K562 (cell line): Measurements from ENCODE around the gene SPAG9. TPM values are rescaled to one million over a fixed set of nuclear protein-coding genes. Genes with fewer than 3 reads are reported as not detected.
A peak's percentile ranks its signal among the peaks of the same experiment; 100 is the strongest.

Experiments used
- ATAC-seq: fragments of 200-7000 bp; cut with Tn5 transposase; 3 replicates; pipeline ENCODE4 v1.9.1; 2020; ENCODE audit warnings: moderate library complexity
- BruUV-seq: library from RNA; stranded (reverse); fragments of 400-500 nt; replicated peaks from 2 replicates; lab custom pipeline; 2021; lab: Mats Ljungman, UMichigan
- CTCF ChIA-PET: fragments of 300-600 bp; formaldehyde crosslinking; extraction: SDS; loops from one replicate; lab custom pipeline; 2021; ENCODE audit warnings: low intra/inter-chr PET ratio; lab: Yijun Ruan, JAX
- POLR2A ChIA-PET: fragments of 300-600, 350-650 bp; sonication (Branson Sonifier 250); formaldehyde crosslinking; extraction: SDS; loops from one replicate; lab custom pipeline; 2021; ENCODE audit warnings: antibody characterized with exemption, inconsistent platforms; lab: Yijun Ruan, JAX
- DNase-seq, 4 experiments: peaks; one replicate each; pipeline versions ENCODE4 v3.0.0 to v3.0.0-alpha.2; 2011 to 2018; ENCODE audit warnings: low spot score in 3 of 4, mixed read lengths in 3 of 4; ENCODE audit errors: extremely low read depth in 1 of 4
- FAIRE-seq: peaks from 2 replicates; lab custom pipeline; 2011; peaks lifted over from hg19 to GRCh38; lab: Jason Lieb, UNC
- H2AFZ ChIP-seq: 2 replicates; pipeline ENCODE4 v1.6.0; 2011; ENCODE audit warnings: low read depth, low read length, control low read depth, inconsistent platforms
- H3K27ac ChIP-seq: fragments of 200-600 bp; 3 replicates; pipeline ENCODE4 v1.8.0; 2011; ENCODE audit warnings: low read depth, mild to moderate bottlenecking, control low read depth, inconsistent platforms, low read length, moderate library complexity, mixed read lengths; ENCODE audit errors: extremely low read depth
- H3K27me3 ChIP-seq, 2 experiments: fragments of 300-600 bp in 1 of 2; 2 replicates in 1 of 2; 3 replicates in 1 of 2; pipeline versions ENCODE4 v1.6.0 to v1.8.0; 2011; ENCODE audit warnings: inconsistent platforms in 2 of 2, low read length in 2 of 2, mild to moderate bottlenecking in 1 of 2, mixed read lengths in 1 of 2, moderate library complexity in 1 of 2; ENCODE audit not compliant: control insufficient read depth in 2 of 2, insufficient read depth in 2 of 2
- H3K36me3 ChIP-seq: fragments of 300-600 bp; 3 replicates; pipeline ENCODE4 v1.8.0; 2011; ENCODE audit warnings: mild to moderate bottlenecking, low read length, inconsistent platforms; ENCODE audit not compliant: control insufficient read depth, insufficient read depth
- H3K4me1 ChIP-seq, 2 experiments: fragments of 200-600 bp in 1 of 2; replicated peaks in 1 of 2; 2 replicates in 1 of 2; 3 replicates in 1 of 2; pipeline versions ENCODE4 v1.5.1 to v1.8.0; 2011; ENCODE audit warnings: inconsistent platforms in 2 of 2, low read length in 2 of 2, mild to moderate bottlenecking in 1 of 2, mixed read lengths in 1 of 2, moderate library complexity in 1 of 2; ENCODE audit not compliant: control insufficient read depth in 2 of 2, insufficient read depth in 2 of 2
- H3K4me2 ChIP-seq: 2 replicates; pipeline ENCODE4 v1.6.1; 2011; ENCODE audit warnings: low read length, control low read depth, inconsistent platforms, mixed read lengths; ENCODE audit not compliant: insufficient read depth
- H3K4me3 ChIP-seq: fragments of 200-600 bp; sonication (generic), shearing (Covaris generic); 2 replicates; pipeline ENCODE4 v1.5.1; 2016; ENCODE audit warnings: control low read depth, inconsistent platforms
- H3K79me2 ChIP-seq: fragments of 200-600 bp; 3 replicates; pipeline ENCODE4 v1.8.0; 2011; ENCODE audit warnings: low read length, inconsistent platforms; ENCODE audit not compliant: control insufficient read depth, insufficient read depth
- H3K9ac ChIP-seq, 2 experiments: 2 replicates each; pipeline versions ENCODE4 v1.6.0 to v1.6.1; 2011; ENCODE audit warnings: low read depth in 2 of 2, low read length in 2 of 2, control low read depth in 1 of 2, inconsistent platforms in 1 of 2, mild to moderate bottlenecking in 1 of 2, mixed read lengths in 1 of 2; ENCODE audit not compliant: insufficient read depth in 1 of 2
- H3K9me1 ChIP-seq: one replicate; pipeline ENCODE4 v1.6.0; 2011; ENCODE audit warnings: inconsistent platforms, mild to moderate bottlenecking, low read length, moderate library complexity; ENCODE audit not compliant: control insufficient read depth, insufficient read depth
- H3K9me3 ChIP-seq: replicated peaks from 2 replicates; pipeline ENCODE4 v1.5.1; 2011; ENCODE audit warnings: low read depth, low read length, inconsistent platforms; ENCODE audit not compliant: control insufficient read depth, insufficient read depth
- H4K20me1 ChIP-seq: replicated peaks from 2 replicates; pipeline ENCODE4 v1.6.1; 2011; ENCODE audit warnings: low read length, inconsistent platforms, mixed read lengths; ENCODE audit not compliant: control insufficient read depth, insufficient read depth
- TCF7 ChIP-seq: sonication (generic); IDR thresholded peaks from 2 replicates; pipeline ENCODE4 v1.6.1; 2016; ENCODE audit warnings: antibody characterized with exemption, borderline replicate concordance
- WGBS: fragments of 100-300 bp; shearing (Covaris generic); methylation state at CpG from one replicate; pipeline ENCODE4 v1.1.6; 2016; ENCODE audit warnings: low coverage, mixed read lengths; ENCODE audit not compliant: insufficient coverage; ENCODE audit errors: missing lambda C conversion rate; 5-methylcytosine and 5-hydroxymethylcytosine counted together
- in situ Hi-C: fragments of 300-500 bp; cut with MboI; formaldehyde crosslinking; loops from 4 replicates; pipeline ENCODE4 v1.15.0; 2018; ENCODE audit warnings: inconsistent platforms, mixed read lengths
- intact Hi-C: fragments of 100-400 bp; cut with micrococcal nuclease; formaldehyde crosslinking; loops from 2 replicates; pipeline ENCODE4 v1.14.2; 2022
- polyA plus RNA-seq, 8 experiments: library from polyadenylated mRNA; depleted of rRNA in 4 of 8; stranded (reverse) in 5 of 8; unstranded in 3 of 8; fragments of >200 nt; fragmentation: Nextera tagmentation in 2 of 8; fragmentation: Illumina TruSeq in 1 of 8; extraction: Ambion mirVana in 2 of 8; extraction: Trizol in 1 of 8; gene quantifications; 2 replicates each; pipeline versions ENCODE4 v1.2.1 to v1.2.3, GENCODE V29; 2011 to 2014; ENCODE audit warnings: inconsistent platforms in 1 of 8, missing spikeins in 1 of 8
- total RNA-seq, 7 experiments: library from RNA; depleted of rRNA in 6 of 7; stranded (reverse); fragments of >200 nt in 6 of 7; fragmentation: Illumina TruSeq in 2 of 7; extraction: Trizol in 2 of 7; gene quantifications; 2 replicates each; pipeline versions ENCODE4 v1.2.1 to v1.2.3, GENCODE V29; 2011 to 2021; ENCODE audit warnings: low replicate concordance in 1 of 7
- TF ChIP-seq, protein P1 (sequence below): sonication (generic); formaldehyde crosslinking; IDR thresholded peaks from 2 replicates; pipeline ENCODE4 v1.8.0; 2023; ENCODE audit warnings: missing genetic modification reagents, mild to moderate bottlenecking, borderline replicate concordance
- TF ChIP-seq, protein P2 (sequence below): fragments of 450-650 bp; IDR thresholded peaks from 2 replicates; pipeline ENCODE4 v1.6.1; 2016; ENCODE audit warnings: low read depth, mild to moderate bottlenecking, moderate library complexity
- TF ChIP-seq, protein P3 (sequence below), 2 experiments: IDR thresholded peaks in 1 of 2; conservative IDR thresholded peaks in 1 of 2; 2 replicates each; pipeline ENCODE4 v1.6.1; 2016; ENCODE audit warnings: low read depth in 2 of 2, mild to moderate bottlenecking in 1 of 2, missing compliant biosample characterization in 1 of 2, missing genetic modification characterization in 1 of 2, moderate library complexity in 1 of 2

Gene SPAG9
- total and polyA plus RNA-seq, 9 of the 15 experiments (the other 6 are each of a cell fraction or from before 2014, with no cell fraction given), result 12.2 to 99.2 (median 58.2) TPM

DNA sequence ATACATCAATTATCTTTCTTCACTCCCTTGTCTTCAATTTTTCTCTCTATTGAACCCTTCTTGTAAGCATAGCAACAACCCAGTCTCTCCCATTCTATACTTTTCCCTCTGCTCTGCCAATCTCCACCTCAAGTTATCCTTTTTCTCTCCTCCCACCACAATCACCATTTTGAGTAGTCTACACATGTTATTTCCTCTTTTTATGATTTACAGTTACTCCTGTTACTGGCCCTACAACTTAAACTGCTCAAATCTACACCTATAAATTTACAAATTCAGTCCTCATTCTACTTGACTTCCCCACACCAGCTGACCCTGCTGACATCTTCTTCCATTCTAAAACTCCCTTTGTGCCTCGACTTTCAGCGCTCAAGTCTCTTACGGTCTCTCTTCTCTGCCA, 84.6 kb downstream of the SPAG9 start:
- H3K36me3 ChIP-seq, result peaks cover 70% of the 10 kb centered on the region
- H3K79me2 ChIP-seq, result no peaks in the 10 kb centered on the region
- ATAC-seq, result no peak
- POLR2A ChIA-PET, result interaction anchor here (1.4 kb wide), 1 partner anchor 10 kb away, joined by 3 read pairs; no protein-coding TSS in a partner anchor
- no peaks in the 10 kb centered on the region for H3K27me3 ChIP-seq
- CTCF ChIA-PET, result no interaction called here
- in situ Hi-C loops (no loop called here), intact Hi-C loops (no loop called here)
- FAIRE-seq, result no peak
- H3K9ac ChIP-seq, result no peak overlapping the region
- H3K4me3 ChIP-seq, result no peak overlapping the region
- no peaks in the 10 kb centered on the region for H3K4me1 ChIP-seq
- no peak overlapping the region for H3K4me2 ChIP-seq
- H4K20me1 ChIP-seq, result no peaks in the 10 kb centered on the region
- no peaks in the 10 kb centered on the region for H3K9me1 ChIP-seq
- peak overlapping the region; percentile 16; the same call in 1 of the 3 replicates for H3K27ac ChIP-seq
- no TSS peak for BruUV-seq
- H2AFZ ChIP-seq, result no peak overlapping the region
- H3K9me3 ChIP-seq, result no peaks in the 10 kb centered on the region
- no peak for DNase-seq
- WGBS, result 100% methylated on average over 2 of the region's 3 CpGs
- TF ChIP-seq, protein P1, sequence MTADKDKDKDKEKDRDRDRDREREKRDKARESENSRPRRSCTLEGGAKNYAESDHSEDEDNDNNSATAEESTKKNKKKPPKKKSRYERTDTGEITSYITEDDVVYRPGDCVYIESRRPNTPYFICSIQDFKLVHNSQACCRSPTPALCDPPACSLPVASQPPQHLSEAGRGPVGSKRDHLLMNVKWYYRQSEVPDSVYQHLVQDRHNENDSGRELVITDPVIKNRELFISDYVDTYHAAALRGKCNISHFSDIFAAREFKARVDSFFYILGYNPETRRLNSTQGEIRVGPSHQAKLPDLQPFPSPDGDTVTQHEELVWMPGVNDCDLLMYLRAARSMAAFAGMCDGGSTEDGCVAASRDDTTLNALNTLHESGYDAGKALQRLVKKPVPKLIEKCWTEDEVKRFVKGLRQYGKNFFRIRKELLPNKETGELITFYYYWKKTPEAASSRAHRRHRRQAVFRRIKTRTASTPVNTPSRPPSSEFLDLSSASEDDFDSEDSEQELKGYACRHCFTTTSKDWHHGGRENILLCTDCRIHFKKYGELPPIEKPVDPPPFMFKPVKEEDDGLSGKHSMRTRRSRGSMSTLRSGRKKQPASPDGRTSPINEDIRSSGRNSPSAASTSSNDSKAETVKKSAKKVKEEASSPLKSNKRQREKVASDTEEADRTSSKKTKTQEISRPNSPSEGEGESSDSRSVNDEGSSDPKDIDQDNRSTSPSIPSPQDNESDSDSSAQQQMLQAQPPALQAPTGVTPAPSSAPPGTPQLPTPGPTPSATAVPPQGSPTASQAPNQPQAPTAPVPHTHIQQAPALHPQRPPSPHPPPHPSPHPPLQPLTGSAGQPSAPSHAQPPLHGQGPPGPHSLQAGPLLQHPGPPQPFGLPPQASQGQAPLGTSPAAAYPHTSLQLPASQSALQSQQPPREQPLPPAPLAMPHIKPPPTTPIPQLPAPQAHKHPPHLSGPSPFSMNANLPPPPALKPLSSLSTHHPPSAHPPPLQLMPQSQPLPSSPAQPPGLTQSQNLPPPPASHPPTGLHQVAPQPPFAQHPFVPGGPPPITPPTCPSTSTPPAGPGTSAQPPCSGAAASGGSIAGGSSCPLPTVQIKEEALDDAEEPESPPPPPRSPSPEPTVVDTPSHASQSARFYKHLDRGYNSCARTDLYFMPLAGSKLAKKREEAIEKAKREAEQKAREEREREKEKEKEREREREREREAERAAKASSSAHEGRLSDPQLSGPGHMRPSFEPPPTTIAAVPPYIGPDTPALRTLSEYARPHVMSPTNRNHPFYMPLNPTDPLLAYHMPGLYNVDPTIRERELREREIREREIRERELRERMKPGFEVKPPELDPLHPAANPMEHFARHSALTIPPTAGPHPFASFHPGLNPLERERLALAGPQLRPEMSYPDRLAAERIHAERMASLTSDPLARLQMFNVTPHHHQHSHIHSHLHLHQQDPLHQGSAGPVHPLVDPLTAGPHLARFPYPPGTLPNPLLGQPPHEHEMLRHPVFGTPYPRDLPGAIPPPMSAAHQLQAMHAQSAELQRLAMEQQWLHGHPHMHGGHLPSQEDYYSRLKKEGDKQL (CRISPR knock-in tag), result no peak
- TF ChIP-seq, protein P2, sequence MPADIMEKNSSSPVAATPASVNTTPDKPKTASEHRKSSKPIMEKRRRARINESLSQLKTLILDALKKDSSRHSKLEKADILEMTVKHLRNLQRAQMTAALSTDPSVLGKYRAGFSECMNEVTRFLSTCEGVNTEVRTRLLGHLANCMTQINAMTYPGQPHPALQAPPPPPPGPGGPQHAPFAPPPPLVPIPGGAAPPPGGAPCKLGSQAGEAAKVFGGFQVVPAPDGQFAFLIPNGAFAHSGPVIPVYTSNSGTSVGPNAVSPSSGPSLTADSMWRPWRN, result no peak
- TF ChIP-seq TCF7, result no peak
- TF ChIP-seq, protein P3, sequence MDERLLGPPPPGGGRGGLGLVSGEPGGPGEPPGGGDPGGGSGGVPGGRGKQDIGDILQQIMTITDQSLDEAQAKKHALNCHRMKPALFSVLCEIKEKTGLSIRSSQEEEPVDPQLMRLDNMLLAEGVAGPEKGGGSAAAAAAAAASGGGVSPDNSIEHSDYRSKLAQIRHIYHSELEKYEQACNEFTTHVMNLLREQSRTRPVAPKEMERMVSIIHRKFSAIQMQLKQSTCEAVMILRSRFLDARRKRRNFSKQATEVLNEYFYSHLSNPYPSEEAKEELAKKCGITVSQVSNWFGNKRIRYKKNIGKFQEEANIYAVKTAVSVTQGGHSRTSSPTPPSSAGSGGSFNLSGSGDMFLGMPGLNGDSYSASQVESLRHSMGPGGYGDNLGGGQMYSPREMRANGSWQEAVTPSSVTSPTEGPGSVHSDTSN (CRISPR knock-in tag; IDR thresholded peaks at IDR 0.05; ENCODE audit: low read depth), result no peak
- TF ChIP-seq, protein P3 (tag; conservative IDR thresholded peaks at IDR 0.05; ENCODE audit: low read depth), result peak; percentile 65
